AG04450 (cell line): ENCODE results near the gene CEP128. TPM values are rescaled to one million over a fixed set of nuclear protein-coding genes. Genes with fewer than 3 reads are reported as not detected.

Experiments
- CTCF ChIA-PET: fragments of 300-600, 350-600 bp; formaldehyde crosslinking; extraction: SDS; loops from one replicate; lab custom pipeline; 2022; ENCODE audit warnings: antibody characterized with exemption, inconsistent platforms; lab: Charles Lee
- POLR2A ChIA-PET: fragments of 350-600 bp; formaldehyde crosslinking; extraction: SDS; loops from one replicate; lab custom pipeline; 2021; ENCODE audit warnings: antibody characterized with exemption, inconsistent platforms; lab: Yijun Ruan, JAX
- DNase-seq: peaks from one replicate; pipeline ENCODE4 v3.0.0-alpha.2; 2011; ENCODE audit warnings: low read depth, low spot score
- H3K27ac ChIP-seq: one replicate; pipeline ENCODE4 v1.5.1; 2012; ENCODE audit warnings: low read depth, low read length, control low read depth
- H3K27me3 ChIP-seq: one replicate; pipeline ENCODE4 v1.6.0; 2012; ENCODE audit warnings: low read length; ENCODE audit not compliant: control insufficient read depth, insufficient read depth
- H3K4me3 ChIP-seq: 2 replicates; pipeline ENCODE4 v1.5.1; 2011; ENCODE audit warnings: mild to moderate bottlenecking, low read depth, low read length, control low read depth
- H3K9me3 ChIP-seq: 2 replicates; pipeline ENCODE4 v1.5.1; 2012; ENCODE audit warnings: low read length; ENCODE audit not compliant: control insufficient read depth, insufficient read depth
- polyA plus RNA-seq: library from polyadenylated mRNA; depleted of rRNA; stranded (reverse); fragments of >200 nt; gene quantifications from 2 replicates; pipeline ENCODE4 v1.2.3, GENCODE V29; 2011
- TF ChIP-seq, protein P1 (sequence below): IDR thresholded peaks from 2 replicates; pipeline ENCODE4 v1.5.1; 2011; ENCODE audit warnings: low read depth, low read length, control low read depth, inconsistent platforms

Gene CEP128
- polyA plus RNA-seq, 1 experiment, result 1.8 TPM

DNA sequence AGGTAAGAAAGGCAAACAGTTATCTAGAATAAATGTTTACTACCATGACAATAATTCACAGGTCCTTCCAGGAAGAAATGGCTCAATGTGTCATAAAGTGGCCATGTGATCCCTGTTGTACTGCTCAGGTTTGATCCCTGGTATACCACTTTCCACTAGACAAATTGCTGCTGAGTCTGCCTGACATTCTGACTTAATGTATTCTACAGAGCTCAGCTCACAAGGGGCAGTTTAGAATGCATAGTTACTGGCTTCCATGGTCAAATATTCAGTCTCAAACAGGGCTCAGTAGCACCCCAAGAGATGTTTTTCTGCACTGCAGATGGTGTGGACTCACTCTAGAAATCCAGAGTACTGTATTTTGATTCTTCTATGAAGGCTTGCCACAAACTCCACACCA is 35.7 kb upstream of the CEP128 start:
- Histone ChIP-seq H3K9me3 (no peaks in the 10 kb centered on the region), H3K27me3 (peaks cover 4% of the 10 kb centered on the region), H3K4me3 (no peak overlapping the region), H3K27ac (no peak overlapping the region)
- POLR2A ChIA-PET, result no interaction called here
- no peak for DNase-seq
- CTCF ChIA-PET, result interaction anchor here (0.8 to 2.5 kb wide), 3 partner anchors 10 to 193 kb away, joined by 3 to 19 read pairs (median 9); no protein-coding TSS in a partner anchor
- TF ChIP-seq, protein P1, sequence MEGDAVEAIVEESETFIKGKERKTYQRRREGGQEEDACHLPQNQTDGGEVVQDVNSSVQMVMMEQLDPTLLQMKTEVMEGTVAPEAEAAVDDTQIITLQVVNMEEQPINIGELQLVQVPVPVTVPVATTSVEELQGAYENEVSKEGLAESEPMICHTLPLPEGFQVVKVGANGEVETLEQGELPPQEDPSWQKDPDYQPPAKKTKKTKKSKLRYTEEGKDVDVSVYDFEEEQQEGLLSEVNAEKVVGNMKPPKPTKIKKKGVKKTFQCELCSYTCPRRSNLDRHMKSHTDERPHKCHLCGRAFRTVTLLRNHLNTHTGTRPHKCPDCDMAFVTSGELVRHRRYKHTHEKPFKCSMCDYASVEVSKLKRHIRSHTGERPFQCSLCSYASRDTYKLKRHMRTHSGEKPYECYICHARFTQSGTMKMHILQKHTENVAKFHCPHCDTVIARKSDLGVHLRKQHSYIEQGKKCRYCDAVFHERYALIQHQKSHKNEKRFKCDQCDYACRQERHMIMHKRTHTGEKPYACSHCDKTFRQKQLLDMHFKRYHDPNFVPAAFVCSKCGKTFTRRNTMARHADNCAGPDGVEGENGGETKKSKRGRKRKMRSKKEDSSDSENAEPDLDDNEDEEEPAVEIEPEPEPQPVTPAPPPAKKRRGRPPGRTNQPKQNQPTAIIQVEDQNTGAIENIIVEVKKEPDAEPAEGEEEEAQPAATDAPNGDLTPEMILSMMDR, result no peak

DNA sequence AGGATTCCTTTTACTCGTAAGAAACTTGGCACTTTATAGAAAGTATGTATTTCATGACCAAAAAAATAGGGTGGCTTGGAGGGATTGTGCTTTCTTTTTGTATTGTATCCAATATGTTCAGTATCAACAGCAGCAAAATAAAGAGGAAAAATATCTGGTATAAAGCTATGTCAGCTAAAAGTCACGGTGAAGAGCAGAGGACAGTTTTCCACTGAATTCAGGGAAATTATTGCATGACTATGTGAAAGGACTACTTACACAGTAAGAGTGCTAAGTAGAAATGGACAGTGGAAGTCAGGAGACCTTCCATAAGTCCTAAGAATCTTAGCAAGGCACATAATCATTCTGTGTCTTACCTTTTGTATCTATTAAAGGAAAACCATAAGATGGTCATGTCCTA is 33.1 kb upstream of the CEP128 start:
- POLR2A ChIA-PET, result no interaction called here
- TF ChIP-seq, protein P1, result no peak
- Histone ChIP-seq H3K27me3 (peaks cover 4% of the 10 kb centered on the region), H3K9me3 (no peaks in the 10 kb centered on the region), H3K4me3 (no peak overlapping the region), H3K27ac (no peak overlapping the region)
- CTCF ChIA-PET, result interaction anchor here (2.3 to 6.8 kb wide), 2 partner anchors 13 to 22 kb away, joined by 11 to 60 read pairs; no protein-coding TSS in a partner anchor
- DNase-seq, result no peak

DNA sequence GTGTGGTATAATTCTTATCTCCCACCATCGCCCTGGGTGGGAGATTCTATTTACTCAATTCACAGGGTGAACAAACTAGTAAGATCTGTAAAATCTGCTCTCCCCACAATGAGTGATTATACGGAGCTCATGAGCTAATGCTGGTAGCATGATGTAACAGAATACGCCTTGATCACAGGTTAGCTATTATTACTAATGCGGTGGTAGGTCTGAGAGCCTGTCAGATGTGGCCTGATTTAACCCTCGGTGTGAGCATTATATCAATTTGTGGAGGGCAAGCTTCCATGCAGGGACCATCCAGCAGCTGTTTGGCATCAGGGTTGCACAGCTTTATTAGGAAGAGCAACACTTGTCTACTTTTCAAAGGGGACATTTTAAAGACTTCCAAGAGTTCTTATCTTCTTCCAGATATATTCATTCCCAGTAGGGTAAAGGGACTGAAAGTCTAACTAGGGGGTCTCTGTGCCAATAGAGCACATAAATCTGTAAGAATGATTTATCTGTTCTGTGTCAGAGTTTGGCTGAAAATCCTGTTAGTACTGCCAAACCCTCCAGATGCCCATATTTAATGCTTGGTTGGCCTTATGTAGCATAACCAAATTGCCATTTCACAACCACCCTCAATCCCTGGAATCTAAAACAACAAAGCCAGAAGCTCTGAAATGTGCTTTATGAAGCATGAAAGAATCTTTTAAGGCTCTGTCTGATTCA is 32.5 kb upstream of the CEP128 start:
- H3K27me3 ChIP-seq, result peaks cover 4% of the 10 kb centered on the region
- no peak overlapping the region for H3K4me3 ChIP-seq
- TF ChIP-seq, protein P1, result no peak
- H3K27ac ChIP-seq, result no peak overlapping the region
- H3K9me3 ChIP-seq, result no peaks in the 10 kb centered on the region
- ChIA-PET POLR2A (no interaction called here), CTCF (interaction anchor here (0.6 to 6.8 kb wide), 5 partner anchors 13 to 491 kb away, joined by 3 to 60 read pairs (median 5); partner anchors contain the start of gene TSHR)
- DNase-seq, result no peak

DNA sequence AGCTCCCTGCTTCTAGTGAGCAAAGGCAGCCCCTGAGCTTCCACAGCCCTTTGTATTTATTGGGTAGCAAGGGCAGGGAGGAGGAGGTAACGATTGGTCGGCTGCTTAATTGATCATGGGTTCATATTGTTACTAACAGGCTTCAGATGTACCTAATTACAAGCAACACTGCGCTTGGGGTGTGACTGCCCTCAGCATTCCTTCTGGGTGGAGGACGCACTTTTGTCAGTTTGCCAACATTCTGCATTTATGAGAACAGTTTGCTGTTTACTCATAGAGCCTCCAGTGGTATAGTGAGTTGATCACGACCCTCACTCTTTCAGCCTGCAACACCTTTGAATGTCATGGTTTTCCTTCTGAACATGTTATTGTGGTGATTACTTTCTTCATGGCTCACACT is 23.5 kb upstream of the CEP128 start:
- Histone ChIP-seq H3K27me3 (peaks cover 4% of the 10 kb centered on the region), H3K9me3 (no peaks in the 10 kb centered on the region), H3K4me3 (no peak overlapping the region), H3K27ac (no peak overlapping the region)
- no peak for DNase-seq
- TF ChIP-seq, protein P1, result no peak
- ChIA-PET POLR2A (no interaction called here), CTCF (interaction anchor here (1.1 to 2.9 kb wide), 3 partner anchors 10 to 31 kb away, joined by 3 to 9 read pairs (median 6); partner anchors contain the start of gene TSHR)

DNA sequence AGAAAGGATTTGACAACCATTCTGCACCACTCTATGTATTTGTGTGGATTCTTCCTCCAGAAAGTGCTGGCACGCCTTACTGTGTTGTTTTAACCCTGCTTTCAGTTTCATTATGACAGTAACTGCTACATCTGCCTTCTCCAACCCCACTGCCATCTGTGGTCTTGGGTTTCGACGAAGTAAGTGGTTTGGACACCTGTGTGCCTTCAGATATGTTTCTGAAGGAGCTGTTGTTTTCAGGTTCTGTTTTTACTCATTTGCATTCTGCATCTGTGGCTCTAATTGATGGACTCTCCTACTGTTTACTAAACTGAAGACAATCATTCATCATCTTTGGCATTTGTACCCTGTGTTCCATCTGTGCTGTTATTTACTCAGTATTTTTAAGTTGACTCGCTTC is 18.0 kb upstream of the CEP128 start:
- POLR2A ChIA-PET, result no interaction called here
- CTCF ChIA-PET, result interaction anchor here (1.0 to 11.2 kb wide), 3 partner anchors 28 to 211 kb away, joined by 3 to 122 read pairs (median 4); no protein-coding TSS in a partner anchor

More for the DNA sequence above, 18.0 kb upstream of the CEP128 start:
- Histone ChIP-seq H3K27me3 (peaks cover 8% of the 10 kb centered on the region), H3K9me3 (no peaks in the 10 kb centered on the region), H3K27ac (no peak overlapping the region), H3K4me3 (no peak overlapping the region)
- TF ChIP-seq, protein P1, result no peak
- DNase-seq, result no peak
